GM10266 (cell line): ENCODE results near the gene KCNJ6.

Experiments
- DNase-seq: peaks from one replicate; pipeline ENCODE4 v3.0.0; 2012; ENCODE audit errors: extremely low spot score
- TF ChIP-seq, protein P1 (sequence below): IDR thresholded peaks from 2 replicates; pipeline ENCODE4 v1.5.1; 2012; ENCODE audit warnings: mild to moderate bottlenecking, low read depth; ENCODE audit not compliant: control insufficient read depth, insufficient read depth; ENCODE audit errors: missing control alignments

KCNJ6 gene

GRCh38 chr21:37848721-37849490, 67.4 kb downstream of the KCNJ6 start:
- TF ChIP-seq, protein P1, sequence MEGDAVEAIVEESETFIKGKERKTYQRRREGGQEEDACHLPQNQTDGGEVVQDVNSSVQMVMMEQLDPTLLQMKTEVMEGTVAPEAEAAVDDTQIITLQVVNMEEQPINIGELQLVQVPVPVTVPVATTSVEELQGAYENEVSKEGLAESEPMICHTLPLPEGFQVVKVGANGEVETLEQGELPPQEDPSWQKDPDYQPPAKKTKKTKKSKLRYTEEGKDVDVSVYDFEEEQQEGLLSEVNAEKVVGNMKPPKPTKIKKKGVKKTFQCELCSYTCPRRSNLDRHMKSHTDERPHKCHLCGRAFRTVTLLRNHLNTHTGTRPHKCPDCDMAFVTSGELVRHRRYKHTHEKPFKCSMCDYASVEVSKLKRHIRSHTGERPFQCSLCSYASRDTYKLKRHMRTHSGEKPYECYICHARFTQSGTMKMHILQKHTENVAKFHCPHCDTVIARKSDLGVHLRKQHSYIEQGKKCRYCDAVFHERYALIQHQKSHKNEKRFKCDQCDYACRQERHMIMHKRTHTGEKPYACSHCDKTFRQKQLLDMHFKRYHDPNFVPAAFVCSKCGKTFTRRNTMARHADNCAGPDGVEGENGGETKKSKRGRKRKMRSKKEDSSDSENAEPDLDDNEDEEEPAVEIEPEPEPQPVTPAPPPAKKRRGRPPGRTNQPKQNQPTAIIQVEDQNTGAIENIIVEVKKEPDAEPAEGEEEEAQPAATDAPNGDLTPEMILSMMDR = no peak
- DNase-seq = no peak

- TF ChIP-seq, protein P1 = no peak
- no peak for DNase-seq
Measured at GRCh38 chr21:37845535-37845934, 70.7 kb downstream of the KCNJ6 start.

DNA sequence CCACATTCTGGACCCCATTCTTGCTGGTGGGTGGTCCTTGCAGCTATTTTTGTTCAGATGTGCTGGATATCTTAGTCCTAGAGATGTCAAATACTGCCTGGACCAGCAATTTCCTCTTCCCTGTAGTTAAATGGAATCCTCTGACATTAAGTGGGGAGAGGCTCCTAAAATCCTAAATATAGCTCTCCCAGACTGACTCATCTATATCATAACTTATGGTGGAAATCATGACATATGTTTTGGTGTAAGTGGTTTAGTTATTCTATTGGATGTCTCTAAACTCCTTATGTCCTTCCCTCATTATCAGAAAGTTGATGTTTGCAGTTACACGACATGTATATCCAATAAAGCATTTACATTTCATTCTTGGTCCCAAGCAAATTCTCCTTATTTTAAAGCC, 73.1 kb downstream of the KCNJ6 start:
- no peak for DNase-seq
- TF ChIP-seq, protein P1 = no peak

- DNase-seq = no peak
- TF ChIP-seq, protein P1 = no peak
Measured at GRCh38 chr21:37842163-37842919, 73.9 kb downstream of the KCNJ6 start.

DNA sequence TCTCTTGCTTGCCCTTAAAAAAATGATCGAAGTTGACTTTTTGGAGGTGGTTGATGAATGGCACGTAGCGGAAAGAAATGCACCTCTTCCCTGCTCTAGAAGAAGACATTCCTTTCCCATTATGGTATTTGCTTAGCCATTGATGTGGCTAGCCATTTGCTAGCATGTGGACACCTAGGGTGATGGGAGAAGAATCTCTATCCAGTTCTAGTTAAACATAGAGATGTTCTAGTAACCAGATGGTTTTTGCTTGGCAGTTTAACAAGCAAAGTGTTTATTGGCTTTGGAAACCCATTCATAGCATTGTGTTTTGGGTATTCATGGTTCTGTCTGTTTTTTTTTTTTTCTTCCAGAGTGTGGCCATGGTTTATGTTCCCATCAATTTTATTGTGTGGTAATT, 78.9 kb downstream of the KCNJ6 start:
- DNase-seq = no peak
- TF ChIP-seq, protein P1 = no peak

DNA sequence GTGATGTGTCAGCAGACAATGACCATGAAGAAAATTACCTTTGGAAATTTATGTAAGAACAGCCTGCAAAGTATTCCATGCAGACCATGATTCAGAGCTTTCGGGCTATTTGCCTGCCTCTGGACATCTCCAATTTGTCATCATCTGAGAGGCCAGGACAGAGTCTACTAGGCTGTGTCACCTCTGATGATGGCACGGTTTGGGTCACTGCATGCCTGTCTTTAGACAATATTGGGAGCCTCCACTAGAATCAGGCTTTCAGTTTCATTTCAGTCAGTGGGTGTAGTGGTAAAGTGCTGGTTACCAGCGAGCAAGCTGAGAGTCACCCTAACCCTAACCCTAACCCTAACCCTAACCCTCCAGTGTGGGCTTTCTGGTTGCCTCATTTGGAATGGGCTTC, 80.8 kb downstream of the KCNJ6 start:
- no peak for DNase-seq
- TF ChIP-seq, protein P1 = no peak

GRCh38 chr21:37833301-37833700, 83.0 kb downstream of the KCNJ6 start:
- TF ChIP-seq, protein P1 = no peak
- no peak for DNase-seq
